ENCODE results near the gene FADS3.

The FADS3 gene, protein sequence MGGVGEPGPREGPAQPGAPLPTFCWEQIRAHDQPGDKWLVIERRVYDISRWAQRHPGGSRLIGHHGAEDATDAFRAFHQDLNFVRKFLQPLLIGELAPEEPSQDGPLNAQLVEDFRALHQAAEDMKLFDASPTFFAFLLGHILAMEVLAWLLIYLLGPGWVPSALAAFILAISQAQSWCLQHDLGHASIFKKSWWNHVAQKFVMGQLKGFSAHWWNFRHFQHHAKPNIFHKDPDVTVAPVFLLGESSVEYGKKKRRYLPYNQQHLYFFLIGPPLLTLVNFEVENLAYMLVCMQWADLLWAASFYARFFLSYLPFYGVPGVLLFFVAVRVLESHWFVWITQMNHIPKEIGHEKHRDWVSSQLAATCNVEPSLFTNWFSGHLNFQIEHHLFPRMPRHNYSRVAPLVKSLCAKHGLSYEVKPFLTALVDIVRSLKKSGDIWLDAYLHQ

DNA sequence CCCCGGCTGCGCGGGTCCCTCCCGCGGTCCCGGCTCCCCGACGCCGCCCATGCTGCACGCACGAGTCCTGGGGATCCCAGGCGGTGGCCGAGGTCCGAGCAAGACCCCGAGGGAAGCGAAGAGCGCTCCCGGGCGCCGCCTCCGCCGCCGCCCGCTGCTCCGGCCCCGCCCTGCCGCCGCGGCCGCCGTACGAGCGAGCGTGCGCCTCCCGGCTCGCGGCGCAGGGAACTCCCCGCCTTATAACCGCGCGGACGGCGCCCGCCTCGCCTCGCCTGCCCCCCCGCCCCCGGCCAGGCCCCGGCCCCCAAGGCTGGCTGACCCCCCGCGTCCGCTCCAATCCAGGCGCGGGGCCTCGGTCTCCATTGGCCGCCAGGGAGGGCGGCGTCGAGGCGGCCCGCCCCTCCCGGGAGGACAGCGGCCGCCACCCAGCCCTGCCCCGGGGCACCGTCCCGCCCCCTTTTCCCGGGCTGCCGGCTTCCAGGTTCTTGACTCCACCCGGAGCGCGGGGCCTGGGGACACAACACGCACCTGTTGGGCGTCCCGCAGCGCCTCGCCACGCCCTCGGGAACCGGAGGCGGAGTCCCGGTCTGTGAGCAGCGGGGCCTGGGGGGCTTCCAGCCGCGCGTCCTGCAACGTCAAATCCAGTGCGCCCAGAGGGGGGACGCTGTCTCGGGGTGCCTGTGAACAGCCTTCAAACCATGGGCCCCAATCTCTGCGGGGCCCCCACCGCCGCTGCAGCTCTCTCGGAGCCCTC lies at the start of gene FADS3:
Gene FADS3 (minus strand): TSS at position 215 of the 754 bp plus-strand sequence. CDS start 164 bp downstream, at position 51.
- peak in 2 of 3 experiments; percentile 13 to 32 for DNase-seq (ENCODE audit: low read depth in 2 of 3, low spot score in 2 of 3)

DNA sequence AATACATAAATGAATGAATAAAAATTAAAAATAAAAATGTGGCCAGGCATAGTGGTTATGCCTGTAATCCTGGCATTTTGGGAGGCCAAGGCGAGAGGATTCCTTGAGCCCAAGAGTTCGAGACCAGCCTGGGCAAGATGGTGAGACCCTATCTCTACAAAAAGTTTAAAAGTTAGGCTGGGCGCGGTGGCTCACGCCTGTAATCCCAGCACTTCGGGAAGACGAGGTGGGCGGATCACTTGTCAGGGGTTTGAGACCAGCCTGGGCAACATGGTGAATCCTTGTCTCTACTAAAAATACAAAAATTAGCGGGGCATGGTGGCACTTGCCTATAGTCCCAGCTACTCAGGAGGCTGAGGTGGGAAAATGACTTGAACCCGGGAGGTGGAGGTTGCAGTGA lies 49.1 kb upstream of the FADS3 start:
- no peak for DNase-seq (ENCODE audit: low read depth in 2 of 3, low spot score in 2 of 3)

DNA sequence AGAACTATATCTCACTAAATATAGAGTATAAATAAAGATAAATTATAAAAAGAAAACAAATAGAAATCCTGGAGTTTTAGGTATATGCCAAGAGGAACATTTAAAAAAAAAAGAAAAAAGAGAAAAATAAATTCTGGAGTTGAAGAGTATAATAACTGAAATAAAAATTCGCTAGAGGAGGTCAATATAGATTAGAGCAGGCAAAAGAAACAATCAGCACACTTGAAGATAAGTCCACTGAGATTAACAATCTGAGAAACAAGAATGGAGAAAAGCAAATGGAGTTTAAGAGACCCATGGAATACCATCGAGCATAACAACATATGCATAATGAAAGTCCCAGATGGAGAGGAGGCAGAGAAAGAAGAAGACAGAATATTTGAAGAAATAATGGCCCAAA lies 44.5 kb upstream of the FADS3 start:
- no peak for DNase-seq (ENCODE audit: low read depth in 2 of 3, low spot score in 2 of 3)

DNA sequence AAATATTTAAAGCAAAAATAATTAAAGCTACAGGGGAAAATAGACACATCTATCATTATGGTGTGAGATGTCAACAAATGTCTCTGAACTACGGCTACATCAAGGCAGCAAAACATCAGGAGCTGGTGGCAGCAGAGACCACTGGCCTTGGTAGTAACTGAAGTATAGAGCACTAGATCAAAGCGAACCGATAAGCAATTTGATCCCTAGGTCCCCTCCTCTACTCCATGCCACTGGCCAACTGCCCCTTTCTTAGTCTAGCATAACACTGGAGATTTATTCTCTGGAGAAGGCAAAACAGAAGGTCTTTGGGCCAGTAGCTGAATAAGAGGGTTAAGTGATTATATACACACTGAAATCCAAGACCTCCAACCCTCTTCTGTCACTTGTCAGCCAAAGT lies 39.6 kb upstream of the FADS3 start:
- DNase-seq (ENCODE audit: low read depth in 2 of 3, low spot score in 2 of 3) = no peak

DNA sequence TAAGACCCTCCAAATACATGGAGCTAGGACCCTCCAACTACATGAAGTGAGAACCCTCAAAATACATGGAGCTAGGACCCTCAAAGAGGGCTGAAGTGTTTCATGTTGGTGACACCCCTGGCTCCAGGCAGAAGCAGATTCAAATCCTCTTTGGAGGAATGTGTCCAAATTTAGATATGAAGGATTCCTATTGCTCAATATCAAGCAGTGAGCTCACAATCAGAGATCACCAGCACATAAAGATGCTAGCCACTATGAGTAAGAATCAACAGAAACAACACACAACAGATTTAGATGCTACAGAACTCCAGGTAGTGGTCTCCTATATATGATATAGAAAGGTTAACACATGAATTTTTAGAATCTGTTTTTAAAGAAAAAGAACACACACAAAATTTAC lies 37.3 kb upstream of the FADS3 start:
- no peak for DNase-seq (ENCODE audit: low read depth in 2 of 3, low spot score in 2 of 3)

DNA sequence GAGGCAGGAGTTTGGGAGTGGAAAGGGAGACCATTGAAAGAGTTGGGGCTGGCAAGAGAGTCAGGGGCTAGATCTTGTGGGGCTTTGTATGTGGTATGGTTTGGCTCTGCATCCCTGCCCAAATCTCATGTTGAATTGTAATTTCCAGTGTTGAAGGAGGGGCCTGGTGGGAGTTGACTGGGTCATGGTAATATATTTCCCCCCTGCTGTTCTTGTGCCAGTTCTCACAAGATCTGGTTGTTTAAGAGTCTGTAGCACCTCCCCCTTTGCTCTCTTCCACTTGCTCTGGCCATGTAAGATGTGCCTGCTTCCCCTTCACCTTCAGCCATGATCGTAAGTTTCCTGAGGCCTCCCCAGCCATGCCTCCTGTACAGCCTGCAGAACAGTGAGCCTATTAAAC lies 36.2 kb upstream of the FADS3 start:
- no peak for DNase-seq (ENCODE audit: low read depth in 2 of 3, low spot score in 2 of 3)

DNA sequence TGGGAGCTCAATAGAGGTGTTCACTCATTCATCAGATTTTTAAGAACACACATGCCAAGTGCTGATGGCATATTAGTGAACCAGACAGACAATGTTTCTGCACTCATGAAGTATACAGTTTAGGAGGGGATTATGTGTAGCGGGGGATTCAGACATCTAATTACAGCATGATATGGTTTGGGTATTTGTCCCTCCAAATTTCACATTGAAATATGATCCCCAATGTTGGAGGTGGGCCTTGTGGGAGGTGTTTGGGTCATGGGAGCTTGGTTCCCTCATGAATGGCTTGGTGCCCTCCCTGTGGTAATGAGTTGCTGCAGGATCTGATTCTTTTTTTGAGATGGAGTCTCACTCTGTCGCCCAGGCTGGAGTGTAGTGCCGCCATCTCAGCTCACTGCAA lies 34.9 kb upstream of the FADS3 start:
- DNase-seq (ENCODE audit: low read depth in 2 of 3, low spot score in 2 of 3) = no peak

DNA sequence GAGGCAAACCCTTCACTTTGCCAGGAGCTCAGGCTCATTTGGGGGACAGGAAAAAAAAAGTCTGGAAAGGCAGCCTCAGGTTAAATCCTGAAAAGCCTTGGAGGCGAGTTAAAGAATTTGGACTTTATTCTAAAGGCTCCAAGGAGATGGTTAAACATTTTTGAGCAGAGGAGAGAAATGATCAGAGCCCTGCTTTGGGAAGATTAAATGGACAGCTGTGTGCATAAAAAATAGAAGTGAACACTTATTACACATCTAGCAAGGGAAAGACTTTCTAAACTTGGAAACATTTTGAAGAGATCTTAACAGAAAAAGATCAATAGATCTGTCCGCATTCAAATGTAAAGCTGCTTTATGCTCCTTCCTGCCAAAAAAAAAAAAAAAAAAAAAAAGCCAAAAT lies 34.4 kb upstream of the FADS3 start:
- DNase-seq (ENCODE audit: low read depth in 2 of 3, low spot score in 2 of 3) = no peak

DNA sequence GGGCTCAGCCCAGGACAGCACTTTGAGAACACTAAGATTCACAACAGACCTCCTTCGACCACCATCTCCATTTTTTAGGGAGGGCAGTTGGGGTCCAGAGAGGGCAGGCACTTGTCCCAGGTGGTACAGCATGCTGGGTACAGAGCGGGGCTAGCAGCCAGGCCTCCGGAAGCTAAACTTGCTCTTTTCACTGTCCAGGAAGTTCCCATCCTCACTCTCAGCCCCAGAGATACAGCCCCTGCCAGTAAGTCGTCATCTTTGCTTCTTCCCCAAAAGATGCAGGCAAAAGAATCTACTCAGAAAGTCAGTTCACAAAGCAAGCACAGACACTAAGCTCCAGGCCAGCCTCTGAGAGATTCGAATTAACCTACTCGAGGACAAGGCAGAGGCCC lies 32.7 kb upstream of the FADS3 start:
- DNase-seq (ENCODE audit: low read depth in 2 of 3, low spot score in 2 of 3) = no peak

DNA sequence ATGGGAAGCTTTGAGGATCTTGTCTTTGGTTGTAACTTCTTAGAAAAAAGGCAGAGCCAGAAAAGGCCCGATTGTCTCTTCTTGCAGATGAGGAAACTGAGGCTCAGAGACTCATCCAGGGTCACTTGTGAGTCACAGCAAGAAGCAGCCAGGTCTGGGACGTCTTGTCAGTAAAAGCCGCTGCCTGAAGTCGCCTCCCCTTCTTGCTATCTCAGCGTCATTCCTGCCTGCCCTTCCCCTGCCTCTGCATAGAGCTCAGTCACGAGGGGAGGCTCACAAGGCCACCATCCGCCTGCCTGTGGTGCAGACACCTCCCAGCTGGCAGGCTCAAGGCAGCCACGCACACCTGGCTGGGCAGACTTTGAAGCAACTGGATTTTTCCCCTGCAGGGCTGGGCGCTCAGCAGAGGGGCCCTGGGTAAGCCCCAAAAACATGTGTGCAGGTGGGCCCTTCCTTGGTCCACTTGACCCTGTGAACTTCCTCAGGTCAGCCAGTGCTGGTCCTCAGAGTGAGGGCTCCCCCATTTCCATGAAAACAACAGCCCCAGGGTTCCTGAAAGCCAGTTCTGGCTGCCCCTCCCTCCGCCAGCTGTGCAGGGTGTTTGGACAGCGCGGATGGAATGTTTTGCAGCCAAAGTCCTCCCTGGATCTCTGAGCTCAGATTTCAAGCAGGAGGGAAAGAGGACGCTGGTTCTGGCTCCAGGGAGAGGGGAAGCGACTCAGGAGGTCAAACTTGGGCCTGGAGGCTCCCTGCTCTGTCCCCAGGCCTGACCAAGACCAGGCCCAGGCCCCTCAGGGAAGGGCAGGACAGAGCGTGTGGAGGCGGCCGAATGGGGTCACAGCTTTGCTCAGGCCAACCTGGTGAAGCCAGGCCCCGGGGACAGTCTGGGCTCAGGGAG lies 32.1 kb upstream of the FADS3 start:
- no peak for DNase-seq (ENCODE audit: low read depth in 2 of 3, low spot score in 2 of 3)

DNA sequence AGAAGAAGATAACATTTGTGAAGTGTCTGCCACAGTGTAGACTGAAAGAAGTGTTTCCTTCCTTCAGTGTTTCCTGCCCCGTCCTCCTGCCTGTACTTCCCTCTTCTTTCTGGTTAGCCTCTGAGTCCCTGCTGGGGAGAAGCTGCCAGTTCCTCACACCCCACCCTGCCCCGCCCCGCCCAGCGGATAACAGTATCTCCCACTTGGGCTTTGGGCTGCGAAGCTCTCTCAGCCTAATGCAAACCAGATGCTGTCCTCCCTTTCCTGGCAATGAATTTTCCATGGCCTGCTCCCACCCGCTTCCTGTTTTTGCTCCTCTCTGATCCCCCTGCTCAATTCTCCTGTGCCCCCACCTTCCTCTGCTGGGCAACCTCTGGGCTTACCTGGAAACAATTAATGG lies 31.2 kb upstream of the FADS3 start:
- DNase-seq (ENCODE audit: low read depth in 2 of 3, low spot score in 2 of 3) = no peak

DNA sequence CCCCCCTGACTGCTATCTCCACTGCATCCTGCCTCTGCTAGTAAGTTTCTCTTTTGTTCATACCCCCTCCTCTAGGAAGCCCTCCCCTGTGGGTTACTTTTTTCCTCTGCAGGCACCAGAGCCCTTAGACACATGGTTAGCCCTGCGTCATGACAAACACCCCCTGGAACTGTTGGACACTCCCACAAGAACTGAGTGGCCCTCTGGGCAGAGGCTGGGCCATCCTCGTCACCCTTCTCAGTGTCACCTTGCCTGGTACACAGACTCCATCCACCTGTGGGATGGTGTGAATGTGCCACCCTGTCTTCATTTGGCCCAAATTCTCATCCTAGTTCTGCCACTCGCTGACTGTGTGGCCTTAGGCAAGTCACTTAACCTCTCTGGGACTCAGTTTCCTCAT lies 30.1 kb upstream of the FADS3 start:
- no peak for DNase-seq (ENCODE audit: low read depth in 2 of 3, low spot score in 2 of 3)

DNA sequence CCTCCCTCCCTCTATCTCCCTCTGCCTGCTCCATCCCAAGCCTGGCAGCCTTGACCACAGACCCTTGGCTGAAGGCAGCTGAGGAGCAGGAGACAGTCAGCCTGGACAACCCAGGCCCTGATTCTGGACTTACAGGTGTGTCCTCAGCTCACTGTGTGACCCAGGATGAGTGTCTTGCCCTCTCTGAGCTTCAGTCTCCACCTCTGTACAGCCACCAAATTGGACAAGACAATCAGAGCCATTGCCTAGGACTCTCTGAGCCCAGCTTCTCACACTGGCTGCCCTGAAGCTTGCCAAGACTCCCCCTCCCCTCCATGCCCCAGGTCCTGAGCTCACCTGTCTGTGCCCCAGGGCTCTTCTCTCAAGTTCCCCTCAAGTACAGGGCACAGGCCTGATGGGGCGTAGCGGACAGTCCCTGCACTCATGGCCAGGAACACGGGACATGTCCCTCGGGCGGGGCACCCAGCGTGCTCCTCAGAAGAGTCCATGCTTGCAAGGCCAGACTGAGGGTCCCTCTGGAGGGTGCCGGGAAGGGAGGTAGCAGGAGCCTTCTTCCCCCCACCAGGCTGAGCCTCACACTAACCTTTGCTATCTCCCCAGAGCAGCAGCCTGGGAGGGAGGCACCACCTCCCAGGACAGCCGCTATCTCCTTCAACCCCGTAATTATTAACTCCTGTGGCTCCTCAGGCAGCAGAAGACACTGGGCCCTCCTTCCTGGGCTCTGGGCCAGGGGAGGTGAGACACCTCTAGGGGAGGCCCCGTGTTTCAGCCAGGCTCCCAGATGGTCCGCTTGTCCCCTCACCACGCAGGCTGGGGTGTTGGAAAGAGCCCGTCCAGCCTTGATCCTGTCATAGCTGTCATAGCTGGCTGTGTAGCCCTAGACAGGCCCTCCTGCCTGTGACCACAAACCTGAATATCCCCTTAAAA lies 28.6 kb upstream of the FADS3 start:
- DNase-seq (ENCODE audit: low read depth in 2 of 3, low spot score in 2 of 3) = no peak

DNA sequence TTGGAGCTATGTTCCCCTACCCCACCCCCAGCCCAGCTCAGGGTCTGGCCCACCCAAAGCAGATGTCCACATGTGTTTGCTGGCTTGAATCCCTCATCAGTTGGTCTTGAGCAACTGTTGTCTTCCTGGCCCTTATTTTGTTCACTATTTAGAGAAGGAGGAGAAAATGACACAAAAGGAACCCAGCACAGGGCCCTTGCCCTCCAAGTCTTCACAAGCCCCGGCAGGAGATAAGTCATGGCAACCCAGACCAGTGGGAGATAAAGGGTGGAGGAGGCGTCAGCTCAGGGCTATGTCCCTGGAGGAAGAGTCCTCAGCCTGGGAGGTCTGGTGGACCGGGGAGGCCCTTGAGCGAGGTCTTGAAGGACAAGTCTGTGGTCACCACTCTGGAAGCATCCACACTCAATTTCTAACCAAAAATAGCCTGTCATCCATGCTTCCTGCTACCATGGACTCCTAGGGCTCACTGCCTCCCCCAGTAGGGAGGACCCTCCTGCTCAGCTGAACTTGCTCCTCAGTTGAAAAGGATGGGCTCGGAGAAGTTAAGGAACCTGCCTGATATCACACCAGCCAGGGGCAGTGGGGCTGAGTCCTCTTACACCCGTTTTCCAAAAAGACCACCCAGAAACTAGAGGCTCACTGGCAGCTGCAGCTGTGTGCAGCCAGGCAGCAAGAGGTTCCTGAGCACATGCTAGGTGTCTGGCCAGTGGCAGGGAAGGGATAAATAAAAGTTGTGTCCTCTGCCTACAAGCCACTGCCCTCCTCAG lies 27.8 kb upstream of the FADS3 start:
- no peak for DNase-seq (ENCODE audit: low read depth in 2 of 3, low spot score in 2 of 3)

DNA sequence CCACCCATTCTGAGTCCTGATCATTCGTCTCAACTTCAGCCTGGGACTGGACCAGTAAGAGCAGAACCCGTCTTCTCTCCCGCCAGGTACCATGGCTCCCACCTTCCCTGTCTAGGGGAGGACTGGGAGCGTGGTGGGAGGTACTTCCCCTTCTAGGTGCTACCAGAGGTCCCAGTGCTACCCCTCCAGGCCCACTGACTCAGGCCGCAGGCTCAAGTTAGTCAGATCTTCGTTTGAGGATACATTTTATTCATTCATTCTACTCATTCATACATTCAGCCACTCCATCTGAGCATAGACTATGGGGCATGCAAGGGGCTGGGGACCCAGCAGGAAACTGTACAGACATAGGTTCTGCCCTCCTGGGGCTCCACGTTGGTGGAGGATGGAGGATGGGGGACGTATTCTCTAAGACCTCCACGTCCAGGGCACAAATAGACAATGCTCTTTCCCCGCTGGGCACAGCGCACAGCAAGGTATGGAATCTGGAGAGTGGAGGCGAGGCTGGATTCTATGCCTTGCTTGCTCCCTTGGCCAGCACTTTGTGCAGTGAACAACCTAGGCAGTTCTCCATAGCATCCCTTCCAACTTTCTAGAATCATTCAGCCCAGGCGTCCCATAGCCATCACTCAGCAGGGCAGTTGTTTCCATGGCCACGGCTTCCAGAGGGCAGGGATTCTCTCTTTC lies 27.0 kb upstream of the FADS3 start:
- no peak for DNase-seq (ENCODE audit: low read depth in 2 of 3, low spot score in 2 of 3)

DNA sequence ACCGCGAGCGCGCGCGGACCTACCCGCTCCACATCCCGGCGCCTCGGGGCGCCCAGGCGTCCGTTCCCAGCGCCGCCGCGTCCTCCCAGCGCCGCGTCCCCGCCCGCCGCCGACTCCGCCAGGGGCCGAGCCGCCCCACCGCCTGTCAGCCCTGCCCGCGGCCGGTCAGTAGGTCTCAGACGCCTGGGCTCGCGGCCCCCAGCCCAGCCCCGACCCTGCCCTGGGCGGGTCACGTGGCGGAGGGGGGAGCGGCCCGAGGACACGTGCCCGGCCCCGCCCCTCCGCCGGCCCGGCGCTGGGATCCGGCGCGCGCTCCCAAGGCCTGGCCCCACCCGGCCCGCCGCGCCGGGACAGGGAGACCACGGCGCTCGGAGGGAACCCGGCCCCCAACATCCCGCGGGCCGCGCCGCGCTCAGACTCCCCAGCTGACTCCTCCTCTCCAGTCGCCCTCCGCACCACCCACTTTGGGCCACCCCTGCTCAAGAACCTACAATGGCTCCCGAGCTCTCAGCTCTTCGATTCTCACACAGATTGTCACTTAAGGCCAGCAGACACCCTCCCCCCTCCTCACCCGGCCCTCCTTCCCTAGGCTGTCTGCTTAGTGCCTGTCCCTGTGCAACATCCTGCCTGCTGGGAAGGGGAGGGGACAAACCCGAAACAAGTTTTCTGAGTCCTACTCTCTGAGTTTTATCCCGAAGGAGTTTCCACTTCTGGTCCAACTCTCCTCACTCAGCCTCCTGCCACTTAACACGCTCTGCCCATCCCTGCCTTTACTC lies 26.2 kb upstream of the FADS3 start, which contains the start of gene RAB3IL1:
Gene RAB3IL1 (minus strand): TSS at position 233 of the 776 bp plus-strand sequence. CDS start 199 bp downstream, at position 34.
- no peak for DNase-seq (ENCODE audit: low read depth in 2 of 3, low spot score in 2 of 3)

DNA sequence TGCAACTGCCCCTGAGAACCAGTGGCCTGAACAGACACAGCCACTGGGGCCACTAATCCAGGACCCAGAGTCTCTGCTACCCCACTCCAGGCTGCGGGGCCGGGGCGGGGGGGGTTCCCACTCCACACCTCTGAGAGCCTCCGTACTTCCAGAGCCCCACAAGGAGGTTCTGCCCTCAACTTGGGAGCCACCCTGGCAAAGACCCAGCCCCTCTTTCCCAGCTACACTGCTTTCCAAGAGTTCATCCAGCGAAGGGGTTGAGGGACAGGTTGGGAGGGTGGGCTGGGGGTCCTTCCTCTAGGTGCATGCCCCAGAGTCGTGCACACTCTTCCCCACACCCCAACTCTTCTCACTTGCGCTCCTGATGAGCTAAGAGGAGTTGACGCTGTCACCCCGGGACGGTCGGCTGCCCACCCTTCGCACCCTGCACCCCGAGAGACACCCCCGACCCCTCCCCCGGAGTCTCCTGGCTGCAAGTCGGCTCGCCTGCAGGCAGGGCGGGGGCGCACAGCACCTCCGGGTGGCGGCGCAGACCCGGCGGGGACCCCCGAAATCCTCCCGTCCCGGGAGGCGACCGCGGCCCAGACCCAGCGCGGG lies 25.5 kb upstream of the FADS3 start:
- no peak for DNase-seq (ENCODE audit: low read depth in 2 of 3, low spot score in 2 of 3)

Data from activated CD8-positive, alpha-beta memory T cell treated with anti-CD3 and anti-CD28 coated beads for 48 hours (primary cell).